Measurements from ENCODE around the gene IMPDH2.

The IMPDH2 gene

GRCh38 chr3:49005303-49005680 lies 23.9 kb downstream of the IMPDH2 start:
- TF ChIP-seq GATA2 (IDR thresholded peaks at IDR 0.05; ENCODE audit: low read depth, low read length) (no peak), GATA3 (IDR thresholded peaks at IDR 0.05; ENCODE audit: low read depth, low read length) (no peak)

- no peak for TF ChIP-seq GATA3 (IDR thresholded peaks at IDR 0.05; ENCODE audit: low read depth, low read length)
- TF ChIP-seq GATA2 (IDR thresholded peaks at IDR 0.05; ENCODE audit: low read depth, low read length): no peak
Measured at GRCh38 chr3:49004352-49005302, 24.6 kb downstream of the IMPDH2 start.

GRCh38 chr3:49001155-49001554 lies 28.0 kb downstream of the IMPDH2 start:
- TF ChIP-seq GATA2 (IDR thresholded peaks at IDR 0.05; ENCODE audit: low read depth, low read length) (no peak), GATA3 (IDR thresholded peaks at IDR 0.05; ENCODE audit: low read depth, low read length) (no peak)

DNA sequence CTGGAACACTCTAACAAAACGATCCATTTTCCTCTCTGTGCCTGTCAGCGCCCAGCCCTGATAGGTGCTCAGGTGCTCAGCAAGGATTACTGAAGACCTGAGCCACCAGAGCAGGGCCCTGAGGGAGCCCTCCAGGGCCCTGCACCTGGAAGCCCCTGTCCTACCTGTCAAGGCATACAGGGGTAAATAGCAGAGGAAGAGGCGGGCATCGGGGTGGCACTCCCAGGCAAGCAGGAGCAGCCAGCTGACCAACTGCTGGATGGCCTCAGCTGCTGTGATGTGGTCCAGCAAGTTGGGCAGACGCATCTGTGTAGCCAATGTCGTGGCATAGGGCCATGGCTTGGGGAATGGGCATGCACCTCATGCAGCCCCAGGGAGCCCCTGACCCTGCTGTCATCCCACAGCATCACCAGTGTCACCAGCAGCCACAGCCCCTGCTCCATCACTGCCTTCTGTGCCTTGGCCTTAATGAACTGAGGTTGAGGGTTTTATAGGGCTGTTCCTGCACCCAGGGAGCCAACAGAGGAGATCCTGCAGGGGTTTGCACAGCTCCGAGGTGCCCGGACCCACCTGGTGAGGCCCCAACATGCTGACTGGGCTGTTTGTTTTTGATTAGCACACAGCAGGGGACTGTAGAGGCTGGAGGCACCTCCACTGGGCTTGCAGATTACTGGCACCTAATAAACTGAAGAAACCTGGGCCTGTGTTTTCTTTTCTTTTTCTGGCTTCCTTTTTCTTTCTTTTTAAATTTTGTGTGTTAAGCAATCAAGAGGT lies 29.9 kb downstream of the IMPDH2 start:
- TF ChIP-seq GATA2 (IDR thresholded peaks at IDR 0.05; ENCODE audit: low read depth, low read length) (no peak), GATA3 (IDR thresholded peaks at IDR 0.05; ENCODE audit: low read depth, low read length) (no peak)

- TF ChIP-seq GATA3 (IDR thresholded peaks at IDR 0.05; ENCODE audit: low read depth, low read length) (no peak), GATA2 (IDR thresholded peaks at IDR 0.05; ENCODE audit: low read depth, low read length) (no peak)
Measured at GRCh38 chr3:48997714-48998637, 31.2 kb downstream of the IMPDH2 start.

DNA sequence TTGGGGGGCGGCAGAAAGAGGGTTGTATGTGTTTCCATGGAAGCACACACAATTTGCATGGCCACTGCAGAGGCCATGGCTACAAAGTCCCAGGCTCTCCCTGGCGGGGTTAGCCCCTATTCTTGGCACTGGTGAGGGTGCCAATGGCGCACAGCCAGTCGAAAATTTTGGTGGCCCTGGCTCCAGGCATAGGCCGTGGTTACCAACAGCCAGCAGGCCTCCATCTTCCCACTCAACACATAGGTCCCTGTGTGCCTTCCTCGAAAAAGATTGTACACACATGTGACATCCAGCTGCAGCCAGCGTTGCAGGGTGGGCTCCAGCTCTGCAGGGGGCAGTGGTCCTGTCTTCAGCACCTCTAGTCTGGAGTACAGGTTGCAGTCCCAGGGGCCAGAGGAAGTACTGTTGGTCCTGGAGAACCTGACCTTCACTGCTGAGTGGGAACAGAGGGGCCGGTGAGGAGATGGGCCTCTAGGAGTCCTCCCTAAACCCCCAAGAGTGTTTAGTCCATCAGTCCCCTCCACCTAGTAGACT lies 32.0 kb downstream of the IMPDH2 start:
- no peak for TF ChIP-seq GATA2 (IDR thresholded peaks at IDR 0.05; ENCODE audit: low read depth, low read length)
- TF ChIP-seq GATA3 (IDR thresholded peaks at IDR 0.05; ENCODE audit: low read depth, low read length): no peak

DNA sequence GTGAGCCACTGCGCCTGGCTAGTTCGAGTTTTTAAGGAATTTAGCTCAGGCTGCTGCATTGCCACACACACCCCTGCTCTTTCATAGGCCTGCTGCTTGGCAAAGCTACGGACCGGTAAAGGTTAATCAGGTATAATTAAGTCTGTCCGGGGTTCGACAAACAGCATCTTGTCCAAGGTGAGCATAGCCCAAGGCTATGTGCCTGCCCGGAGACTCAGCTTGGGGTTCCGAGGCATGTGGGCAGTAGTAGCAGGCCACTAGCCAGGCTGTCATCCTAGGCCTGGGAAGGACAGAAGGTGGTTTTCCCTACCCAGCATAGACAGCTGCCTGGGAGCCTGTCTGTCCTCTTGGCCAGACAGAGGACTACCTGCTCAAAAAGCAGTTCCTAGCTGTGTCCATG lies 32.6 kb downstream of the IMPDH2 start:
- TF ChIP-seq GATA2 (IDR thresholded peaks at IDR 0.05; ENCODE audit: low read depth, low read length) (no peak), GATA3 (IDR thresholded peaks at IDR 0.05; ENCODE audit: low read depth, low read length) (no peak)

DNA sequence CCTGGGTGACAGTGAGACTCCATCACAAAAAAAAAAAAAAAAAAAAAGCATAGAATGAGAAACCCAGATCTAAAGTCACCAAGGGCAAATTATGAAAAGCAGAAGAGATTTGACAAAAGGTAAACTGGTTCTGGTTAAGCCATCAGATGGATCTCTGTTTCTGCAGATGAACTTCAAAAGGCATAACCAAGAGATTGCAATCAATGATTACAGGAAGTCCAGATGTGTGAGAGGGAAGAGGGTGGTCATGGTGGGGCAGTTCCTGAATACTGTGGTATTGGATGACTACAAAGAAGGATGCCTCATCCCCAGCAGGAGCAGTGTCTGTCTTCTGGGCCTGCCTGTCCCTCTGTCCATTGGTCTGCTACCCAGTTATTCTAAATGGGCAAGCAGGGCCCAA lies 35.4 kb downstream of the IMPDH2 start:
- TF ChIP-seq GATA2 (IDR thresholded peaks at IDR 0.05; ENCODE audit: low read depth, low read length) (peak; percentile 54; the same call in 1 of the 2 replicates), GATA3 (IDR thresholded peaks at IDR 0.05; ENCODE audit: low read depth, low read length) (no peak)

DNA sequence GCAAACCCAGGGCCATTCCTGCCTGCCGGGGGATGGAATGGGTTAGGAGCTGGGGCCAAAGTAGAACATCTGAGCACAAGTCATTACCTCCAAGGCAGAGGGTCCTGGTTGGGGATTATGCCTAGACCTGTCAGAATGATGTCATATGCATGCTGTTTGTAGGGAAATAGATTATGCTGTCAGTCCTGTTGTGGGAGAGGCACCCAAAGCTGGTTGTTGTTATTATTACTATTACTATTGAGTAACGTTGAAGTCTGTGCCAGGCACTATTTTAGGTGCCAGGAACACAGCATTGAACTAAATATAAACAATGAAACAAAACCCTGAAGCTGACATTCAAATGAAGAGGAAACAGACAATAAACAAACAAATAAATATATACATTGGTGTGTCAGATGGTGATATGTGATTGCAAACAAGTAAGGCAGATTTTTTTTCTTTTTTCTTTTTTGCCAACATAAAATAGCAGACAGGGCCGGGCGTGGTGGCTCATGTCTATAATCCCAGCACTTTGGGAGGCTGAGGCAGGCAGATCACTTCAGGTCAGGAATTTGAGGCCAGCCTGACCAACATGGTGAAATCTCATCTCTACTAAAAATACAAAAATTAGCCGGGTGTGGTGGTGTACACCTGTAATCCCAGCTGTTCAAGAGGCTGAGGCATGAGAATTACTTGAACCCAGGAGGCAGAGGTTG lies 37.2 kb downstream of the IMPDH2 start:
- TF ChIP-seq GATA3 (IDR thresholded peaks at IDR 0.05; ENCODE audit: low read depth, low read length) (no peak), GATA2 (IDR thresholded peaks at IDR 0.05; ENCODE audit: low read depth, low read length) (no peak)

GRCh38 chr3:48990636-48991469 lies 38.3 kb downstream of the IMPDH2 start:
- no peak for TF ChIP-seq GATA3 (IDR thresholded peaks at IDR 0.05; ENCODE audit: low read depth, low read length)
- no peak for TF ChIP-seq GATA2 (IDR thresholded peaks at IDR 0.05; ENCODE audit: low read depth, low read length)

DNA sequence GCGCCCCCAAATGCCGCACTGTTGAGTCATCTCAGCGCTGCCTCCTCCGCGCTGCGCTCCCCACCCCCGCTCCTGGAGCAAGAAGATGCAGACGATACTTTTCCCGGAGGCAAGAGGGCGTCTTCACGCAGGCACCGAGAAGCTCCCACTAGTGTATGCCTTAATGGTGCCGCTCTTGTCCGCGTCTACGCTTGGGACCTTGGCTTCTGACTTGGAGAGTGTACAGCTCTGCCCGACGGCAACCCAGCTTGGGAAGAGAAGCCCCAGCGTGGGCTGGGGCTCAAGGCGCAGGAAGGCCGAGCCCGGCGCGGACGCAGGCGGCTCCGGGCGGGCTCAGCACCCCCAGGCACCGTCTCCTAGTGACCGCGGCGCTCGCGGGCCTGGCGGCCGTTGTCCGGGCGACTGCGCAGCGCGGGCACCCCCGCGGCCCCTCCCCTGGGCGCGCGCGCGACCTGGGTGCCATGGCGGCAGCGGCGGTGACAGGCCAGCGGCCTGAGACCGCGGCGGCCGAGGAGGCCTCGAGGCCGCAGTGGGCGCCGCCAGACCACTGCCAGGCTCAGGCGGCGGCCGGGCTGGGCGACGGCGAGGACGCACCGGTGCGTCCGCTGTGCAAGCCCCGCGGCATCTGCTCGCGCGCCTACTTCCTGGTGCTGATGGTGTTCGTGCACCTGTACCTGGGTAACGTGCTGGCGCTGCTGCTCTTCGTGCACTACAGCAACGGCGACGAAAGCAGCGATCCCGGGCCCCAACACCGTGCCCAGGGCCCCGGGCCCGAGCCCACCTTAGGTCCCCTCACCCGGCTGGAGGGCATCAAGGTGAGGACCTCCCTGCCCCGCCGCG lies 39.2 kb downstream of the IMPDH2 start, which contains the start of gene P4HTM:
Gene P4HTM, plus strand, starts transcription at position 446 of the 840 bp plus-strand sequence. Its CDS starts 16 bp downstream, at position 462.
- TF ChIP-seq GATA3 (IDR thresholded peaks at IDR 0.05; ENCODE audit: low read depth, low read length): no peak
- no peak for TF ChIP-seq GATA2 (IDR thresholded peaks at IDR 0.05; ENCODE audit: low read depth, low read length)

Data from SH-SY5Y (cell line).